NCI-H2107 treated with DMSO at 0.1 percent for 48 hours (cell line): Measurements from ENCODE around the gene OGFOD2.

Source experiments
- DNase-seq: peaks from one replicate; lab custom pipeline; 2025; ENCODE audit not compliant: unreplicated experiment; lab: John Stamatoyannopoulos, UW

Gene OGFOD2

GRCh38 chr12:122976648-122976975, 1.6 kb downstream of the OGFOD2 start:
- no peak for DNase-seq

- DNase-seq = no peak
Observed at GRCh38 chr12:122977153-122977552, 2.1 kb downstream of the OGFOD2 start.

- no peak for DNase-seq
Observed at GRCh38 chr12:122977655-122978392, 2.8 kb downstream of the OGFOD2 start.

- no peak for DNase-seq
Observed at GRCh38 chr12:122978507-122978955, 3.5 kb downstream of the OGFOD2 start.

GRCh38 chr12:122979001-122979907, 4.2 kb downstream of the OGFOD2 start:
- DNase-seq = no peak

GRCh38 chr12:122979908-122980182, 4.8 kb downstream of the OGFOD2 start:
- no peak for DNase-seq

GRCh38 chr12:122980183-122981035, 5.4 kb downstream of the OGFOD2 start, which contains the start of gene ARL6IP4:
ARL6IP4 (plus strand) TSS chr12:122980681; CDS start chr12:122981140, 459 bp downstream.
- no peak for DNase-seq

- no peak for DNase-seq
Observed at GRCh38 chr12:122981036-122981471, 6.0 kb downstream of the OGFOD2 start.

GRCh38 chr12:122981587-122982476, 6.8 kb downstream of the OGFOD2 start:
- no peak for DNase-seq

- DNase-seq = no peak
Observed at GRCh38 chr12:122982477-122982815, 7.4 kb downstream of the OGFOD2 start.

- DNase-seq = no peak
Observed at GRCh38 chr12:122982963-122983788, 8.1 kb downstream of the OGFOD2 start.

GRCh38 chr12:122983789-122984515, 8.9 kb downstream of the OGFOD2 start:
- no peak for DNase-seq

GRCh38 chr12:122984612-122985337, 9.7 kb downstream of the OGFOD2 start:
- no peak for DNase-seq

- no peak for DNase-seq
Observed at GRCh38 chr12:122985338-122986257, 10.6 kb downstream of the OGFOD2 start.

GRCh38 chr12:122986258-122986871, 11.3 kb downstream of the OGFOD2 start:
- no peak for DNase-seq

- no peak for DNase-seq
Observed at GRCh38 chr12:122987086-122987951, 12.3 kb downstream of the OGFOD2 start.
